Measurements from ENCODE around the gene FLRT2. TPM values are rescaled to one million over a fixed set of nuclear protein-coding genes. Genes with fewer than 3 reads are reported as not detected.

FLRT2 gene
- total RNA-seq, 1 experiment from 2014 or later, result 0.17 TPM

- TF ChIP-seq, protein P1, sequence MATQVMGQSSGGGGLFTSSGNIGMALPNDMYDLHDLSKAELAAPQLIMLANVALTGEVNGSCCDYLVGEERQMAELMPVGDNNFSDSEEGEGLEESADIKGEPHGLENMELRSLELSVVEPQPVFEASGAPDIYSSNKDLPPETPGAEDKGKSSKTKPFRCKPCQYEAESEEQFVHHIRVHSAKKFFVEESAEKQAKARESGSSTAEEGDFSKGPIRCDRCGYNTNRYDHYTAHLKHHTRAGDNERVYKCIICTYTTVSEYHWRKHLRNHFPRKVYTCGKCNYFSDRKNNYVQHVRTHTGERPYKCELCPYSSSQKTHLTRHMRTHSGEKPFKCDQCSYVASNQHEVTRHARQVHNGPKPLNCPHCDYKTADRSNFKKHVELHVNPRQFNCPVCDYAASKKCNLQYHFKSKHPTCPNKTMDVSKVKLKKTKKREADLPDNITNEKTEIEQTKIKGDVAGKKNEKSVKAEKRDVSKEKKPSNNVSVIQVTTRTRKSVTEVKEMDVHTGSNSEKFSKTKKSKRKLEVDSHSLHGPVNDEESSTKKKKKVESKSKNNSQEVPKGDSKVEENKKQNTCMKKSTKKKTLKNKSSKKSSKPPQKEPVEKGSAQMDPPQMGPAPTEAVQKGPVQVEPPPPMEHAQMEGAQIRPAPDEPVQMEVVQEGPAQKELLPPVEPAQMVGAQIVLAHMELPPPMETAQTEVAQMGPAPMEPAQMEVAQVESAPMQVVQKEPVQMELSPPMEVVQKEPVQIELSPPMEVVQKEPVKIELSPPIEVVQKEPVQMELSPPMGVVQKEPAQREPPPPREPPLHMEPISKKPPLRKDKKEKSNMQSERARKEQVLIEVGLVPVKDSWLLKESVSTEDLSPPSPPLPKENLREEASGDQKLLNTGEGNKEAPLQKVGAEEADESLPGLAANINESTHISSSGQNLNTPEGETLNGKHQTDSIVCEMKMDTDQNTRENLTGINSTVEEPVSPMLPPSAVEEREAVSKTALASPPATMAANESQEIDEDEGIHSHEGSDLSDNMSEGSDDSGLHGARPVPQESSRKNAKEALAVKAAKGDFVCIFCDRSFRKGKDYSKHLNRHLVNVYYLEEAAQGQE (IDR thresholded peaks at IDR 0.05; ENCODE audit: low read depth), result no peak
- TF ChIP-seq CBX3 (IDR thresholded peaks at IDR 0.05; ENCODE audit: low read depth) (no peak), RAD21 (IDR thresholded peaks at IDR 0.05; ENCODE audit: low read depth) (no peak), JUND (IDR thresholded peaks at IDR 0.05) (no peak), EGR1 (IDR thresholded peaks at IDR 0.05; ENCODE audit: low read depth) (no peak), SP1 (IDR thresholded peaks at IDR 0.05; ENCODE audit: low read depth) (no peak), SIN3A (IDR thresholded peaks at IDR 0.05; ENCODE audit: low read depth) (no peak), EZH2 (IDR thresholded peaks at IDR 0.05) (no peak)
- TF ChIP-seq, protein P2, sequence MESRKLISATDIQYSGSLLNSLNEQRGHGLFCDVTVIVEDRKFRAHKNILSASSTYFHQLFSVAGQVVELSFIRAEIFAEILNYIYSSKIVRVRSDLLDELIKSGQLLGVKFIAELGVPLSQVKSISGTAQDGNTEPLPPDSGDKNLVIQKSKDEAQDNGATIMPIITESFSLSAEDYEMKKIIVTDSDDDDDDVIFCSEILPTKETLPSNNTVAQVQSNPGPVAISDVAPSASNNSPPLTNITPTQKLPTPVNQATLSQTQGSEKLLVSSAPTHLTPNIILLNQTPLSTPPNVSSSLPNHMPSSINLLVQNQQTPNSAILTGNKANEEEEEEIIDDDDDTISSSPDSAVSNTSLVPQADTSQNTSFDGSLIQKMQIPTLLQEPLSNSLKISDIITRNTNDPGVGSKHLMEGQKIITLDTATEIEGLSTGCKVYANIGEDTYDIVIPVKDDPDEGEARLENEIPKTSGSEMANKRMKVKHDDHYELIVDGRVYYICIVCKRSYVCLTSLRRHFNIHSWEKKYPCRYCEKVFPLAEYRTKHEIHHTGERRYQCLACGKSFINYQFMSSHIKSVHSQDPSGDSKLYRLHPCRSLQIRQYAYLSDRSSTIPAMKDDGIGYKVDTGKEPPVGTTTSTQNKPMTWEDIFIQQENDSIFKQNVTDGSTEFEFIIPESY (IDR thresholded peaks at IDR 0.05; ENCODE audit: extremely low read depth, insufficient replicate concordance, low read length), result no peak
These were observed 146.0 kb downstream of the FLRT2 start (continued) for GRCh38 chr14:85675957-85676356.

- ATAC-seq (no peak), DNase-seq (ENCODE audit: low read depth, low spot score) (no peak)
- no peak overlapping the region for H3K27ac ChIP-seq (ENCODE audit: low read depth, low read length)
- ChIA-PET CTCF (no interaction called here), RAD21 (ENCODE audit: low non-redundant PET in 1 of 2, low total read pairs in 2 of 2, uncharacterized antibody in 2 of 2, unreplicated experiment in 2 of 2) (no interaction called here), POLR2A (no interaction called here)
- no peak overlapping the region for H3K4me3 ChIP-seq (replicated peaks in 1 of 2; ENCODE audit: low read depth in 1 of 2, low read length in 2 of 2)
- H3K9me2 ChIP-seq (ENCODE audit: insufficient read depth), result no peaks in the 10 kb centered on the region
- H3K36me3 ChIP-seq (ENCODE audit: control insufficient read depth in 1 of 2, insufficient read depth in 2 of 2, low read length in 2 of 2), result no peaks in the 10 kb centered on the region
- no peaks in the 10 kb centered on the region for H4K20me1 ChIP-seq (ENCODE audit: insufficient read depth)
- H3K79me2 ChIP-seq (ENCODE audit: insufficient read depth, low read length), result no peaks in the 10 kb centered on the region
- BruUV-seq (replicated peaks), result no TSS peak
- H3K9me3 ChIP-seq (ENCODE audit: control insufficient read depth in 1 of 2, insufficient read depth in 1 of 2, low read depth in 1 of 2, low read length in 2 of 2), result peaks cover 14 to 15% of the 10 kb centered on the region in 2 experiments; a peak in 3 of 4 replicates
- H2AFZ ChIP-seq (ENCODE audit: low read depth, low read length, poor library complexity, severe bottlenecking), result no peak overlapping the region
- H3K4me1 ChIP-seq (ENCODE audit: control insufficient read depth in 1 of 2, insufficient read depth in 2 of 2, low read length in 2 of 2), result no peaks in the 10 kb centered on the region
- no peaks in the 10 kb centered on the region for H3K27me3 ChIP-seq (ENCODE audit: insufficient read depth, low read length)
- intact Hi-C loops (cut with micrococcal nuclease), result no loop called here
- H3K4me2 ChIP-seq (ENCODE audit: low read length), result no peak overlapping the region
- H3K9ac ChIP-seq (ENCODE audit: low read length), result no peak overlapping the region
- TF ChIP-seq SP1 (IDR thresholded peaks at IDR 0.05; ENCODE audit: low read depth) (no peak), YY1 (IDR thresholded peaks at IDR 0.05; ENCODE audit: extremely low read depth, insufficient replicate concordance, low read depth, low read length) (no peak), CEBPB (IDR thresholded peaks at IDR 0.05; ENCODE audit: low read depth) (no peak), POLR2A (IDR thresholded peaks at IDR 0.05; ENCODE audit: borderline replicate concordance, extremely low read depth, insufficient read depth, insufficient read length) (no peak), EZH2phosphoT487 (IDR thresholded peaks at IDR 0.05; ENCODE audit: borderline replicate concordance) (no peak), SIN3A (IDR thresholded peaks at IDR 0.05; ENCODE audit: low read depth) (no peak), JUND (IDR thresholded peaks at IDR 0.05) (no peak), FOSL1 (IDR thresholded peaks at IDR 0.05; ENCODE audit: low read depth) (no peak), ZFX (IDR thresholded peaks at IDR 0.05) (no peak), EGR1 (IDR thresholded peaks at IDR 0.05; ENCODE audit: low read depth) (no peak)
- TF ChIP-seq, protein P2 (IDR thresholded peaks at IDR 0.05; ENCODE audit: extremely low read depth, insufficient replicate concordance, low read length), result no peak
These were observed 157.0 kb downstream of the FLRT2 start for GRCh38 chr14:85686908-85687307.

Data from HCT116 (cell line).